ENCODE measurements around the gene LPXN. TPM values are rescaled to one million over a fixed set of nuclear protein-coding genes. Genes with fewer than 3 reads are reported as not detected.

The LPXN gene
- total RNA-seq, 1 experiment from 2014 or later: 2.1 TPM

DNA sequence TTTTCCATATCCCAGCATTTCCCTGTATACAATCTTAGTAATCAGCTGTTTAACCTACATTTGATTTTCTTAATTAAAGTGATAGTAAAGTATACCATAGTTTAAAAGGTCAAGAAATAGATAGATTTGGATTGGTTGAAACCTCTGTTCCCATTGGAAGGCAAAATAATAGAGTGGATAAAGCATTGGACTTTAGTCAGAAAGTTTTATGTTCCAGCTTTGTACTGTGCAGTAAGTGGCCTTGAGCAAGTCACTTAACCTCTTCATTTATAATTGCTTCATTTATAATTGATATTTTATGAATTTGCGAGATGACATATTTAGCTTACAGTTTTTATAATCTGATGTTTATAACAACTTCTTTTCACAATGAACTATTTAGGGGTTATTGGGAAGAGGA, 6.8 kb upstream of the LPXN start:
- peaks cover 28% of the 10 kb centered on the region for H3K4me1 Mint-ChIP-seq
- no peak for TF ChIP-seq RORB (CRISPR knock-in tag; IDR thresholded peaks at IDR 0.05)
- no peak for TF ChIP-seq NR3C1 (CRISPR knock-in tag; conservative IDR thresholded peaks at IDR 0.05; ENCODE audit: low read depth)
- TF ChIP-seq CBFB (CRISPR knock-in tag; IDR thresholded peaks at IDR 0.05; ENCODE audit: low read depth): no peak
- TF ChIP-seq ZNF317 (CRISPR knock-in tag; IDR thresholded peaks at IDR 0.05; ENCODE audit: borderline replicate concordance, low read depth): no peak
- no peak for TF ChIP-seq SMAD4 (CRISPR knock-in tag; IDR thresholded peaks at IDR 0.05)
- no peak for TF ChIP-seq KAT7 (CRISPR knock-in tag; IDR thresholded peaks at IDR 0.05; ENCODE audit: borderline replicate concordance)
- TF ChIP-seq NFE2L1 (CRISPR knock-in tag; IDR thresholded peaks at IDR 0.05): no peak
- TF ChIP-seq, protein P1, sequence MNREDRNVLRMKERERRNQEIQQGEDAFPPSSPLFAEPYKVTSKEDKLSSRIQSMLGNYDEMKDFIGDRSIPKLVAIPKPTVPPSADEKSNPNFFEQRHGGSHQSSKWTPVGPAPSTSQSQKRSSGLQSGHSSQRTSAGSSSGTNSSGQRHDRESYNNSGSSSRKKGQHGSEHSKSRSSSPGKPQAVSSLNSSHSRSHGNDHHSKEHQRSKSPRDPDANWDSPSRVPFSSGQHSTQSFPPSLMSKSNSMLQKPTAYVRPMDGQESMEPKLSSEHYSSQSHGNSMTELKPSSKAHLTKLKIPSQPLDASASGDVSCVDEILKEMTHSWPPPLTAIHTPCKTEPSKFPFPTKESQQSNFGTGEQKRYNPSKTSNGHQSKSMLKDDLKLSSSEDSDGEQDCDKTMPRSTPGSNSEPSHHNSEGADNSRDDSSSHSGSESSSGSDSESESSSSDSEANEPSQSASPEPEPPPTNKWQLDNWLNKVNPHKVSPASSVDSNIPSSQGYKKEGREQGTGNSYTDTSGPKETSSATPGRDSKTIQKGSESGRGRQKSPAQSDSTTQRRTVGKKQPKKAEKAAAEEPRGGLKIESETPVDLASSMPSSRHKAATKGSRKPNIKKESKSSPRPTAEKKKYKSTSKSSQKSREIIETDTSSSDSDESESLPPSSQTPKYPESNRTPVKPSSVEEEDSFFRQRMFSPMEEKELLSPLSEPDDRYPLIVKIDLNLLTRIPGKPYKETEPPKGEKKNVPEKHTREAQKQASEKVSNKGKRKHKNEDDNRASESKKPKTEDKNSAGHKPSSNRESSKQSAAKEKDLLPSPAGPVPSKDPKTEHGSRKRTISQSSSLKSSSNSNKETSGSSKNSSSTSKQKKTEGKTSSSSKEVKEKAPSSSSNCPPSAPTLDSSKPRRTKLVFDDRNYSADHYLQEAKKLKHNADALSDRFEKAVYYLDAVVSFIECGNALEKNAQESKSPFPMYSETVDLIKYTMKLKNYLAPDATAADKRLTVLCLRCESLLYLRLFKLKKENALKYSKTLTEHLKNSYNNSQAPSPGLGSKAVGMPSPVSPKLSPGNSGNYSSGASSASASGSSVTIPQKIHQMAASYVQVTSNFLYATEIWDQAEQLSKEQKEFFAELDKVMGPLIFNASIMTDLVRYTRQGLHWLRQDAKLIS (CRISPR knock-in tag; IDR thresholded peaks at IDR 0.05; ENCODE audit: borderline replicate concordance): no peak
- TF ChIP-seq, protein P2, sequence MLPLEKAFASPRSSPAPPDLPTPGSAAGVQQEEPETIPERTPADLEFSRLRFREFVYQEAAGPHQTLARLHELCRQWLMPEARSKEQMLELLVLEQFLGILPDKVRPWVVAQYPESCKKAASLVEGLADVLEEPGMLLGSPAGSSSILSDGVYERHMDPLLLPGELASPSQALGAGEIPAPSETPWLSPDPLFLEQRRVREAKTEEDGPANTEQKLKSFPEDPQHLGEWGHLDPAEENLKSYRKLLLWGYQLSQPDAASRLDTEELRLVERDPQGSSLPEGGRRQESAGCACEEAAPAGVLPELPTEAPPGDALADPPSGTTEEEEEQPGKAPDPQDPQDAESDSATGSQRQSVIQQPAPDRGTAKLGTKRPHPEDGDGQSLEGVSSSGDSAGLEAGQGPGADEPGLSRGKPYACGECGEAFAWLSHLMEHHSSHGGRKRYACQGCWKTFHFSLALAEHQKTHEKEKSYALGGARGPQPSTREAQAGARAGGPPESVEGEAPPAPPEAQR (CRISPR knock-in tag; IDR thresholded peaks at IDR 0.05): no peak
- no peak for TF ChIP-seq MYBL2 (CRISPR knock-in tag; IDR thresholded peaks at IDR 0.05)
- TF ChIP-seq, protein P3, sequence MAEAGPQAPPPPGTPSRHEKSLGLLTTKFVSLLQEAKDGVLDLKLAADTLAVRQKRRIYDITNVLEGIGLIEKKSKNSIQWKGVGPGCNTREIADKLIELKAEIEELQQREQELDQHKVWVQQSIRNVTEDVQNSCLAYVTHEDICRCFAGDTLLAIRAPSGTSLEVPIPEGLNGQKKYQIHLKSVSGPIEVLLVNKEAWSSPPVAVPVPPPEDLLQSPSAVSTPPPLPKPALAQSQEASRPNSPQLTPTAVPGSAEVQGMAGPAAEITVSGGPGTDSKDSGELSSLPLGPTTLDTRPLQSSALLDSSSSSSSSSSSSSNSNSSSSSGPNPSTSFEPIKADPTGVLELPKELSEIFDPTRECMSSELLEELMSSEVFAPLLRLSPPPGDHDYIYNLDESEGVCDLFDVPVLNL (CRISPR knock-in tag; IDR thresholded peaks at IDR 0.05; ENCODE audit: borderline replicate concordance, low read depth): no peak
- TF ChIP-seq HMGA2 (CRISPR knock-in tag; IDR thresholded peaks at IDR 0.05): no peak
- TF ChIP-seq, protein P4, sequence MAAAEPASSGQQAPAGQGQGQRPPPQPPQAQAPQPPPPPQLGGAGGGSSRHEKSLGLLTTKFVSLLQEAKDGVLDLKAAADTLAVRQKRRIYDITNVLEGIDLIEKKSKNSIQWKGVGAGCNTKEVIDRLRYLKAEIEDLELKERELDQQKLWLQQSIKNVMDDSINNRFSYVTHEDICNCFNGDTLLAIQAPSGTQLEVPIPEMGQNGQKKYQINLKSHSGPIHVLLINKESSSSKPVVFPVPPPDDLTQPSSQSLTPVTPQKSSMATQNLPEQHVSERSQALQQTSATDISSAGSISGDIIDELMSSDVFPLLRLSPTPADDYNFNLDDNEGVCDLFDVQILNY (CRISPR knock-in tag; IDR thresholded peaks at IDR 0.05): no peak
- TF ChIP-seq PRRX2 (CRISPR knock-in tag; IDR thresholded peaks at IDR 0.05): no peak
- no peak for TF ChIP-seq ZNF423 (CRISPR knock-in tag; IDR thresholded peaks at IDR 0.05)
- TF ChIP-seq, protein P5, sequence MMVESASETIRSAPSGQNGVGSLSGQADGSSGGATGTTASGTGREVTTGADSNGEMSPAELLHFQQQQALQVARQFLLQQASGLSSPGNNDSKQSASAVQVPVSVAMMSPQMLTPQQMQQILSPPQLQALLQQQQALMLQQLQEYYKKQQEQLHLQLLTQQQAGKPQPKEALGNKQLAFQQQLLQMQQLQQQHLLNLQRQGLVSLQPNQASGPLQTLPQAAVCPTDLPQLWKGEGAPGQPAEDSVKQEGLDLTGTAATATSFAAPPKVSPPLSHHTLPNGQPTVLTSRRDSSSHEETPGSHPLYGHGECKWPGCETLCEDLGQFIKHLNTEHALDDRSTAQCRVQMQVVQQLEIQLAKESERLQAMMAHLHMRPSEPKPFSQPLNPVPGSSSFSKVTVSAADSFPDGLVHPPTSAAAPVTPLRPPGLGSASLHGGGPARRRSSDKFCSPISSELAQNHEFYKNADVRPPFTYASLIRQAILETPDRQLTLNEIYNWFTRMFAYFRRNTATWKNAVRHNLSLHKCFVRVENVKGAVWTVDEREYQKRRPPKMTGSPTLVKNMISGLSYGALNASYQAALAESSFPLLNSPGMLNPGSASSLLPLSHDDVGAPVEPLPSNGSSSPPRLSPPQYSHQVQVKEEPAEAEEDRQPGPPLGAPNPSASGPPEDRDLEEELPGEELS (CRISPR knock-in tag; IDR thresholded peaks at IDR 0.05): no peak
- TF ChIP-seq, protein P6, sequence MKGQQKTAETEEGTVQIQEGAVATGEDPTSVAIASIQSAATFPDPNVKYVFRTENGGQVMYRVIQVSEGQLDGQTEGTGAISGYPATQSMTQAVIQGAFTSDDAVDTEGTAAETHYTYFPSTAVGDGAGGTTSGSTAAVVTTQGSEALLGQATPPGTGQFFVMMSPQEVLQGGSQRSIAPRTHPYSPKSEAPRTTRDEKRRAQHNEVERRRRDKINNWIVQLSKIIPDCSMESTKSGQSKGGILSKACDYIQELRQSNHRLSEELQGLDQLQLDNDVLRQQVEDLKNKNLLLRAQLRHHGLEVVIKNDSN (CRISPR knock-in tag; IDR thresholded peaks at IDR 0.05): no peak
- TF ChIP-seq ETV6 (CRISPR knock-in tag; IDR thresholded peaks at IDR 0.05): no peak
- TF ChIP-seq OVOL2 (CRISPR knock-in tag; IDR thresholded peaks at IDR 0.05; ENCODE audit: borderline replicate concordance): no peak
- TF ChIP-seq, protein P7, sequence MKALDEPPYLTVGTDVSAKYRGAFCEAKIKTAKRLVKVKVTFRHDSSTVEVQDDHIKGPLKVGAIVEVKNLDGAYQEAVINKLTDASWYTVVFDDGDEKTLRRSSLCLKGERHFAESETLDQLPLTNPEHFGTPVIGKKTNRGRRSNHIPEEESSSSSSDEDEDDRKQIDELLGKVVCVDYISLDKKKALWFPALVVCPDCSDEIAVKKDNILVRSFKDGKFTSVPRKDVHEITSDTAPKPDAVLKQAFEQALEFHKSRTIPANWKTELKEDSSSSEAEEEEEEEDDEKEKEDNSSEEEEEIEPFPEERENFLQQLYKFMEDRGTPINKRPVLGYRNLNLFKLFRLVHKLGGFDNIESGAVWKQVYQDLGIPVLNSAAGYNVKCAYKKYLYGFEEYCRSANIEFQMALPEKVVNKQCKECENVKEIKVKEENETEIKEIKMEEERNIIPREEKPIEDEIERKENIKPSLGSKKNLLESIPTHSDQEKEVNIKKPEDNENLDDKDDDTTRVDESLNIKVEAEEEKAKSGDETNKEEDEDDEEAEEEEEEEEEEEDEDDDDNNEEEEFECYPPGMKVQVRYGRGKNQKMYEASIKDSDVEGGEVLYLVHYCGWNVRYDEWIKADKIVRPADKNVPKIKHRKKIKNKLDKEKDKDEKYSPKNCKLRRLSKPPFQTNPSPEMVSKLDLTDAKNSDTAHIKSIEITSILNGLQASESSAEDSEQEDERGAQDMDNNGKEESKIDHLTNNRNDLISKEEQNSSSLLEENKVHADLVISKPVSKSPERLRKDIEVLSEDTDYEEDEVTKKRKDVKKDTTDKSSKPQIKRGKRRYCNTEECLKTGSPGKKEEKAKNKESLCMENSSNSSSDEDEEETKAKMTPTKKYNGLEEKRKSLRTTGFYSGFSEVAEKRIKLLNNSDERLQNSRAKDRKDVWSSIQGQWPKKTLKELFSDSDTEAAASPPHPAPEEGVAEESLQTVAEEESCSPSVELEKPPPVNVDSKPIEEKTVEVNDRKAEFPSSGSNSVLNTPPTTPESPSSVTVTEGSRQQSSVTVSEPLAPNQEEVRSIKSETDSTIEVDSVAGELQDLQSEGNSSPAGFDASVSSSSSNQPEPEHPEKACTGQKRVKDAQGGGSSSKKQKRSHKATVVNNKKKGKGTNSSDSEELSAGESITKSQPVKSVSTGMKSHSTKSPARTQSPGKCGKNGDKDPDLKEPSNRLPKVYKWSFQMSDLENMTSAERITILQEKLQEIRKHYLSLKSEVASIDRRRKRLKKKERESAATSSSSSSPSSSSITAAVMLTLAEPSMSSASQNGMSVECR (CRISPR knock-in tag; IDR thresholded peaks at IDR 0.05; ENCODE audit: borderline replicate concordance): no peak
- no peaks in the 10 kb centered on the region for H3K9me3 Mint-ChIP-seq
- H3K4me3 Mint-ChIP-seq: no peak overlapping the region
- no peak overlapping the region for H3K27ac Mint-ChIP-seq
- ChIA-PET POLR2A (no interaction called here), CTCF (interaction anchor here (0.7 to 1.3 kb wide), 2 partner anchors 15 to 589 kb away, joined by 3 to 4 read pairs; no protein-coding TSS in a partner anchor)
- H3K36me3 Mint-ChIP-seq: peaks cover 13% of the 10 kb centered on the region
- H3K27me3 Mint-ChIP-seq (ENCODE audit: low read depth): no peaks in the 10 kb centered on the region
- no peak for ATAC-seq
- DNase-seq (ENCODE audit: low spot score): no peak
